ENCODE results near the gene TARBP2. TPM values are rescaled to one million over a fixed set of nuclear protein-coding genes. Genes with fewer than 3 reads are reported as not detected.

TARBP2 gene
- total and polyA plus RNA-seq, 5 experiments from 2014 or later, result 27.0 to 46.1 (median 32.1) TPM

GRCh38 chr12:53486736-53487487 lies 14.2 kb upstream of the TARBP2 start:
- peaks cover 0 to 23% (median 7%) of the 10 kb centered on the region in 4 donors for H3K4me1 Mint-ChIP-seq
- DNase-seq, result no peak
- ATAC-seq, result no peak
- peak overlapping the region in 1 of 10 donors; percentile 20 for H3K4me3 Mint-ChIP-seq
- H3K27me3 Mint-ChIP-seq, result no peaks in the 10 kb centered on the region
- peak overlapping the region in 7 of 10 donors; percentile 19 to 89 (median 82) for H3K27ac Mint-ChIP-seq
- H3K9me3 Mint-ChIP-seq, result no peaks in the 10 kb centered on the region
- peaks cover 0 to 31% (median 3%) of the 10 kb centered on the region in 3 donors for H3K36me3 Mint-ChIP-seq
- POLR2A ChIA-PET, result interaction anchor here (1.0 kb wide), 1 partner anchor 14 kb away, joined by 5 read pairs; the partner anchor contains the start of gene TARBP2

GRCh38 chr12:53489242-53489864 lies 11.7 kb upstream of the TARBP2 start:
- no peak for ATAC-seq
- Mint-ChIP-seq H3K4me3 (no peak overlapping the region), H3K27me3 (no peaks in the 10 kb centered on the region), H3K27ac (peak overlapping the region in 7 of 10 donors; percentile 25 to 78 (median 59)), H3K36me3 (peaks cover 0 to 14% (median 0%) of the 10 kb centered on the region in 3 donors), H3K4me1 (peaks cover 16 to 40% (median 26%) of the 10 kb centered on the region in 4 donors), H3K9me3 (no peaks in the 10 kb centered on the region)
- no peak for DNase-seq
- POLR2A ChIA-PET, result interaction anchor here (1.2 to 5.6 kb wide), 2 partner anchors 11 kb away, joined by 3 to 48 read pairs; partner anchors contain the start of genes MAP3K12 and TARBP2

- H3K4me3 Mint-ChIP-seq, result peak overlapping the region; percentile 82 to 98 (median 91)
- ATAC-seq, result peak; percentile 13 to 18
- peaks cover 19 to 51% (median 32%) of the 10 kb centered on the region in 4 donors for H3K4me1 Mint-ChIP-seq
- no peaks in the 10 kb centered on the region for H3K9me3 Mint-ChIP-seq
- POLR2A ChIA-PET, result interaction anchor here (0.6 to 5.6 kb wide), 6 partner anchors 8 to 461 kb away, joined by 3 to 48 read pairs (median 4); partner anchors contain the start of genes MAP3K12, MYG1, NPFF and TARBP2
- peak overlapping the region; percentile 86 to 99 (median 94) for H3K27ac Mint-ChIP-seq
- H3K27me3 Mint-ChIP-seq, result no peaks in the 10 kb centered on the region
- H3K36me3 Mint-ChIP-seq, result no peaks in the 10 kb centered on the region
- DNase-seq, result peak in 4 of 10 donors; percentile 28 to 46 (median 38)
These were observed 8.9 kb upstream of the TARBP2 start for GRCh38 chr12:53492188-53492587.

- H3K27ac Mint-ChIP-seq, result peak overlapping the region; percentile 86 to 99 (median 95)
- H3K36me3 Mint-ChIP-seq, result no peaks in the 10 kb centered on the region
- peak; percentile 73 to 93 (median 82) for DNase-seq
- peak; percentile 86 to 92 for ATAC-seq
- no peaks in the 10 kb centered on the region for H3K9me3 Mint-ChIP-seq
- POLR2A ChIA-PET, result interaction anchor here (0.6 to 5.6 kb wide), 11 partner anchors 8 to 787 kb away, joined by 3 to 48 read pairs (median 4); partner anchors contain the start of genes CBX5, HNRNPA1, MAP3K12 and MYG1
- H3K4me3 Mint-ChIP-seq, result peak overlapping the region; percentile 89 to 98 (median 92)
- peaks cover 20 to 54% (median 37%) of the 10 kb centered on the region in 4 donors for H3K4me1 Mint-ChIP-seq
- no peaks in the 10 kb centered on the region for H3K27me3 Mint-ChIP-seq
These were observed 8.1 kb upstream of the TARBP2 start for GRCh38 chr12:53492830-53493609.

- no peak for DNase-seq
- H3K4me1 Mint-ChIP-seq, result peaks cover 24 to 59% (median 42%) of the 10 kb centered on the region in 4 donors
- H3K27me3 Mint-ChIP-seq, result no peaks in the 10 kb centered on the region
- POLR2A ChIA-PET, result interaction anchor here (0.6 to 1.7 kb wide), 11 partner anchors 8 to 786 kb away, joined by 3 to 8 read pairs (median 4); partner anchors contain the start of genes CBX5, HNRNPA1, MYG1 and NPFF
- peak overlapping the region; percentile 89 to 98 (median 92) for H3K4me3 Mint-ChIP-seq
- H3K9me3 Mint-ChIP-seq, result no peaks in the 10 kb centered on the region
- no peak for ATAC-seq
- H3K27ac Mint-ChIP-seq, result peak overlapping the region; percentile 86 to 99 (median 95)
- H3K36me3 Mint-ChIP-seq, result no peaks in the 10 kb centered on the region
These were observed 7.3 kb upstream of the TARBP2 start for GRCh38 chr12:53493610-53494391.

- no peak for DNase-seq
- no peaks in the 10 kb centered on the region for H3K36me3 Mint-ChIP-seq
- H3K27me3 Mint-ChIP-seq, result no peaks in the 10 kb centered on the region
- H3K4me3 Mint-ChIP-seq, result peak overlapping the region in 2 of 10 donors; percentile 6 to 70
- H3K9me3 Mint-ChIP-seq, result no peaks in the 10 kb centered on the region
- POLR2A ChIA-PET, result interaction anchor here (0.6 kb wide), 1 partner anchor 70 kb away, joined by 3 read pairs; no protein-coding TSS in a partner anchor
- ATAC-seq, result no peak
- peak overlapping the region in 6 of 10 donors; percentile 10 to 56 (median 22) for H3K27ac Mint-ChIP-seq
- peaks cover 33 to 65% (median 55%) of the 10 kb centered on the region in 4 donors for H3K4me1 Mint-ChIP-seq
These were observed 5.0 kb upstream of the TARBP2 start for GRCh38 chr12:53495903-53496751.

- POLR2A ChIA-PET, result interaction anchor here (0.6 kb wide), 1 partner anchor 70 kb away, joined by 3 read pairs; no protein-coding TSS in a partner anchor
These were observed 4.4 kb upstream of the TARBP2 start for GRCh38 chr12:53496752-53497032.

GRCh38 chr12:53497461-53497860 lies 3.6 kb upstream of the TARBP2 start:
- Mint-ChIP-seq H3K9me3 (no peaks in the 10 kb centered on the region), H3K27me3 (no peaks in the 10 kb centered on the region), H3K4me1 (peaks cover 33 to 68% (median 59%) of the 10 kb centered on the region in 4 donors), H3K4me3 (peak overlapping the region in 8 of 10 donors; percentile 39 to 94 (median 82)), H3K27ac (peak overlapping the region in 7 of 10 donors; percentile 50 to 97 (median 72)), H3K36me3 (no peaks in the 10 kb centered on the region)
- ATAC-seq (no peak), DNase-seq (no peak)
- POLR2A ChIA-PET, result interaction anchor here (0.8 kb wide), 1 partner anchor 9 kb away, joined by 3 read pairs; no protein-coding TSS in a partner anchor

More at GRCh38 chr12:53496752-53497032, 4.4 kb upstream of the TARBP2 start:
- Mint-ChIP-seq H3K27ac (peak overlapping the region in 1 of 10 donors; percentile 29), H3K4me1 (peaks cover 33 to 67% (median 58%) of the 10 kb centered on the region in 4 donors), H3K36me3 (no peaks in the 10 kb centered on the region), H3K4me3 (no peak overlapping the region), H3K9me3 (no peaks in the 10 kb centered on the region), H3K27me3 (no peaks in the 10 kb centered on the region)
- no peak for ATAC-seq
- DNase-seq, result no peak

- no peaks in the 10 kb centered on the region for H3K9me3 Mint-ChIP-seq
- ATAC-seq, result no peak
- no peak for DNase-seq
- H3K36me3 Mint-ChIP-seq, result no peaks in the 10 kb centered on the region
- POLR2A ChIA-PET, result interaction anchor here (0.6 to 1.4 kb wide), 5 partner anchors 10 to 382 kb away, joined by 3 to 6 read pairs (median 3); partner anchors contain the start of gene PFDN5
- H3K27me3 Mint-ChIP-seq, result no peaks in the 10 kb centered on the region
- peak overlapping the region; percentile 50 to 97 (median 82) for H3K27ac Mint-ChIP-seq
- peaks cover 31 to 66% (median 56%) of the 10 kb centered on the region in 4 donors for H3K4me1 Mint-ChIP-seq
- H3K4me3 Mint-ChIP-seq, result peak overlapping the region; percentile 73 to 94 (median 91)
These were observed 2.9 kb upstream of the TARBP2 start for GRCh38 chr12:53498235-53498630.

GRCh38 chr12:53499266-53500141 lies 1.6 kb upstream of the TARBP2 start, which contains the start of gene MAP3K12:
MAP3K12 (minus strand) TSS chr12:53499458; CDS start chr12:53487391, 12,067 bp downstream.
- DNase-seq, result peak; percentile 37 to 83 (median 58)
- Mint-ChIP-seq H3K36me3 (peaks cover 0 to 6% (median 0%) of the 10 kb centered on the region in 3 donors), H3K4me3 (peak within 1 kb of the TSS; percentile 89 to 96 (median 94)), H3K27ac (peak within 1 kb of the TSS; percentile 90 to 99 (median 97)), H3K4me1 (peaks cover 22 to 59% (median 45%) of the 10 kb centered on the region in 4 donors), H3K9me3 (no peaks in the 10 kb centered on the region), H3K27me3 (no peaks in the 10 kb centered on the region)
- POLR2A ChIA-PET, result interaction anchor here (0.6 to 4.2 kb wide), 13 partner anchors 9 to 493 kb away, joined by 3 to 48 read pairs (median 5); partner anchors contain the start of genes AAAS, EIF4B, PFDN5 and PRR13
- ATAC-seq, result peak in 1 of 2 donors; percentile 8
